Measurements from ENCODE around the gene SLC12A8. TPM values are rescaled to one million over a fixed set of nuclear protein-coding genes. Genes with fewer than 3 reads are reported as not detected.

The SLC12A8 gene
- total and polyA plus RNA-seq, 2 of the 13 experiments (the other 11 are each of a cell fraction or from before 2014, with no cell fraction given): 0.44 to 0.71 TPM

DNA sequence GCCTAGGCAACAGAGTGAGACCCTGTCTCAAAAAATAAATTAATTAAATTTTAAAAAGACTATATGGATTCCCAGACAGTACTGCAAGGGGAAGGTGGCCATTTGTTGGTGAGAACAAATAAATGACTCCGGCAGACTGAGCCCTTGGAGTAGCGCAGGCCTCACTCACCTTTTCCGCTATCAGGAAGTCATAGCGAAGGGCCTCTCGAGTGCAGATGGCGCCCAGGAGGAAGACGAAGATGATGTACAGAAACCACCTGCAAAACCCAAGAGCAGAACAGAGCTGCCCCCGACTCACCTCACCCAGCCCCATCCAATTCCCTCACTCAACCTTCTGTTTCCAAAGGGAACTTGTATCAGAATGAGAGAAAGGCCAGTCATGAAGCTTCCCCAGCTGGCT, 93.9 kb downstream of the SLC12A8 start:
- H3K4me2 ChIP-seq (ENCODE audit: low read depth, low read length): no peak overlapping the region
- H4K20me1 ChIP-seq (ENCODE audit: insufficient read depth, low read length): no peaks in the 10 kb centered on the region
- no peaks in the 10 kb centered on the region for H3K36me3 ChIP-seq (replicated peaks in 1 of 2; ENCODE audit: control insufficient read depth in 1 of 2, insufficient read depth in 2 of 2, low read length in 2 of 2)
- no peak for TF ChIP-seq SYNCRIP (IDR thresholded peaks at IDR 0.05; ENCODE audit: insufficient read depth, low read depth, low read length)
- TF ChIP-seq CREM (IDR thresholded peaks at IDR 0.05): no peak
- TF ChIP-seq CREM (CRISPR knock-in tag; IDR thresholded peaks at IDR 0.05): no peak
- no peak for TF ChIP-seq ZSCAN5A (CRISPR knock-in tag; IDR thresholded peaks at IDR 0.05; ENCODE audit: borderline replicate concordance)
- TF ChIP-seq ZNF432 (CRISPR knock-in tag; IDR thresholded peaks at IDR 0.05; ENCODE audit: borderline replicate concordance): no peak
- TF ChIP-seq SP1 (IDR thresholded peaks at IDR 0.05): no peak
- TF ChIP-seq SP1 (CRISPR knock-in tag; IDR thresholded peaks at IDR 0.05): no peak
- TF ChIP-seq, protein P1, sequence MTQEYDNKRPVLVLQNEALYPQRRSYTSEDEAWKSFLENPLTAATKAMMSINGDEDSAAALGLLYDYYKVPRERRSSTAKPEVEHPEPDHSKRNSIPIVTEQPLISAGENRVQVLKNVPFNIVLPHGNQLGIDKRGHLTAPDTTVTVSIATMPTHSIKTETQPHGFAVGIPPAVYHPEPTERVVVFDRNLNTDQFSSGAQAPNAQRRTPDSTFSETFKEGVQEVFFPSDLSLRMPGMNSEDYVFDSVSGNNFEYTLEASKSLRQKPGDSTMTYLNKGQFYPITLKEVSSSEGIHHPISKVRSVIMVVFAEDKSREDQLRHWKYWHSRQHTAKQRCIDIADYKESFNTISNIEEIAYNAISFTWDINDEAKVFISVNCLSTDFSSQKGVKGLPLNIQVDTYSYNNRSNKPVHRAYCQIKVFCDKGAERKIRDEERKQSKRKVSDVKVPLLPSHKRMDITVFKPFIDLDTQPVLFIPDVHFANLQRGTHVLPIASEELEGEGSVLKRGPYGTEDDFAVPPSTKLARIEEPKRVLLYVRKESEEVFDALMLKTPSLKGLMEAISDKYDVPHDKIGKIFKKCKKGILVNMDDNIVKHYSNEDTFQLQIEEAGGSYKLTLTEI (CRISPR knock-in tag; conservative IDR thresholded peaks at IDR 0.05): no peak
- no peak for TF ChIP-seq FOXA1 (IDR thresholded peaks at IDR 0.05)
- no peak for TF ChIP-seq FOXA1 (CRISPR knock-in tag; IDR thresholded peaks at IDR 0.05)
- TF ChIP-seq RARG (CRISPR knock-in tag; IDR thresholded peaks at IDR 0.05; ENCODE audit: low read depth): no peak
- no peak for TF ChIP-seq KLF13 (CRISPR knock-in tag; IDR thresholded peaks at IDR 0.05)
- H3K27me3 ChIP-seq (ENCODE audit: control insufficient read depth in 1 of 2, insufficient read depth in 2 of 2, low read length in 2 of 2): peaks cover 2 to 45% of the 10 kb centered on the region in 2 experiments; a peak in 3 of 5 replicates
- H3K9me3 ChIP-seq (ENCODE audit: low read length): no peaks in the 10 kb centered on the region
- BruUV-seq (replicated peaks): no TSS peak
- no peak overlapping the region for H3K27ac ChIP-seq (ENCODE audit: extremely low read length, insufficient read depth, low read length)
- no peak overlapping the region for H3K9ac ChIP-seq (ENCODE audit: insufficient read depth, low read depth, low read length)
- no peak for DNase-seq (ENCODE audit: low spot score)
- H3K4me3 ChIP-seq (replicated peaks in 1 of 3; ENCODE audit: insufficient read depth in 1 of 3, low read depth in 2 of 3, low read length in 3 of 3): no peak overlapping the region
- 70% methylated on average over 5 of the region's 8 CpGs for WGBS (ENCODE audit: low lambda C conversion rate)
- ChIA-PET POLR2A (no interaction called here), CTCF (ENCODE audit: low intra/inter-chr PET ratio, low total read pairs) (no interaction called here)
- no peaks in the 10 kb centered on the region for H3K79me2 ChIP-seq (ENCODE audit: insufficient read depth, low read length)
- no peak for FAIRE-seq
- intact Hi-C loops (cut with micrococcal nuclease; ENCODE audit: unreplicated experiment) (no loop called here), in situ Hi-C loops (cut with HindIII; ENCODE audit: extremely low pct_ligation_motif_present, low pct_unique_long_range_greater_than_20kb) (no loop called here)
- H3K4me1 ChIP-seq (ENCODE audit: insufficient read depth, low read length): peaks cover 18% of the 10 kb centered on the region
- ATAC-seq: no peak
- no peak overlapping the region for H2AFZ ChIP-seq (ENCODE audit: low read length)

Measured in HepG2 (cell line).